ENCODE results near the gene PACRG.

GRCh38 chr6:162862462-162862861 is 134.7 kb downstream of the PACRG start:
- TF ChIP-seq CTCF (IDR thresholded peaks at IDR 0.05; ENCODE audit: low read depth, low read length) (no peak), POLR2A (IDR thresholded peaks at IDR 0.05; ENCODE audit: extremely low read depth, insufficient read length) (no peak), MAX (IDR thresholded peaks at IDR 0.05; ENCODE audit: low read depth, low read length) (no peak)

Measured in NB4 (cell line).